ENCODE data around the gene MORN1. TPM values are rescaled to one million over a fixed set of nuclear protein-coding genes. Genes with fewer than 3 reads are reported as not detected.
A peak's percentile ranks its signal among the peaks of the same experiment; 100 is the strongest.

Gene MORN1
- polyA plus RNA-seq, 1 donor from 2014 or later: 10.9 TPM

GRCh38 chr1:2412395-2412772, 21.0 kb upstream of the MORN1 start, which contains the start of gene PEX10:
TSS of gene PEX10 (minus strand) at chr1:2412564. CDS start at chr1:2412502, 62 bp downstream.
- Histone ChIP-seq H3F3A (ENCODE audit: insufficient read depth, low read length, poor library complexity, severe bottlenecking) (no peaks in the 10 kb centered on the region), H3K36me3 (ENCODE audit: insufficient read depth, low read length) (no peaks in the 10 kb centered on the region), H2AFZ (ENCODE audit: low read depth, low read length) (peak within 1 kb of the TSS; percentile 56), H3K9ac (ENCODE audit: low read length) (peak within 1 kb of the TSS; percentile 82), H3K4me2 (ENCODE audit: low read length) (peak within 1 kb of the TSS; percentile 76), H3K79me2 (replicated peaks; ENCODE audit: insufficient read depth, low read length) (no peaks in the 10 kb centered on the region), H3K27ac (ENCODE audit: low read length) (peak within 1 kb of the TSS; percentile 55), H3K27me3 (ENCODE audit: insufficient read depth, low read depth, low read length) (no peaks in the 10 kb centered on the region), H3K4me3 (ENCODE audit: low read length) (peak within 1 kb of the TSS; percentile 97), H3K9me3 (ENCODE audit: low read length) (no peaks in the 10 kb centered on the region), H4K20me1 (ENCODE audit: insufficient read depth) (no peaks in the 10 kb centered on the region), H3K9me2 (ENCODE audit: insufficient read depth, low read length) (no peaks in the 10 kb centered on the region)
- TF ChIP-seq SMC3 (conservative IDR thresholded peaks at IDR 0.05; ENCODE audit: poor library complexity): peak; percentile 39
- TF ChIP-seq RAD21 (conservative IDR thresholded peaks at IDR 0.05): no peak
- TF ChIP-seq REST (IDR thresholded peaks at IDR 0.05; ENCODE audit: borderline replicate concordance): no peak
- TF ChIP-seq TAF1 (IDR thresholded peaks at IDR 0.05; ENCODE audit: low read depth): no peak
- TF ChIP-seq POLR2AphosphoS5 (IDR thresholded peaks at IDR 0.05): peak; percentile 80
- no peak for TF ChIP-seq EZH2 (IDR thresholded peaks at IDR 0.05; ENCODE audit: borderline replicate concordance, insufficient read depth, low read length, poor library complexity, severe bottlenecking)
- peak; percentile 99 for TF ChIP-seq MXI1 (conservative IDR thresholded peaks at IDR 0.05; ENCODE audit: poor library complexity, severe bottlenecking)
- peak; percentile 60 for TF ChIP-seq EP300 (conservative IDR thresholded peaks at IDR 0.05; ENCODE audit: poor library complexity, severe bottlenecking)
- TF ChIP-seq CTCF (IDR thresholded peaks at IDR 0.05; ENCODE audit: poor library complexity, severe bottlenecking): no peak

- H3K9me2 ChIP-seq (ENCODE audit: insufficient read depth, low read length): no peaks in the 10 kb centered on the region
- H3K27ac ChIP-seq (ENCODE audit: low read length): peak overlapping the region; percentile 55
- no peaks in the 10 kb centered on the region for H3K27me3 ChIP-seq (ENCODE audit: insufficient read depth, low read depth, low read length)
- no peaks in the 10 kb centered on the region for H3K36me3 ChIP-seq (ENCODE audit: insufficient read depth, low read length)
- H3K4me3 ChIP-seq (ENCODE audit: low read length): peak overlapping the region; percentile 97
- TF ChIP-seq MXI1 (conservative IDR thresholded peaks at IDR 0.05; ENCODE audit: poor library complexity, severe bottlenecking) (no peak), POLR2AphosphoS5 (IDR thresholded peaks at IDR 0.05) (no peak), RAD21 (conservative IDR thresholded peaks at IDR 0.05) (no peak)
- no peaks in the 10 kb centered on the region for H3K9me3 ChIP-seq (ENCODE audit: low read length)
- peak overlapping the region; percentile 76 for H3K4me2 ChIP-seq (ENCODE audit: low read length)
- H3K9ac ChIP-seq (ENCODE audit: low read length): peak overlapping the region; percentile 82
- H4K20me1 ChIP-seq (ENCODE audit: insufficient read depth): no peaks in the 10 kb centered on the region
- peak overlapping the region; percentile 56 for H2AFZ ChIP-seq (ENCODE audit: low read depth, low read length)
- H3K79me2 ChIP-seq (replicated peaks; ENCODE audit: insufficient read depth, low read length): no peaks in the 10 kb centered on the region
- no peaks in the 10 kb centered on the region for H3F3A ChIP-seq (ENCODE audit: insufficient read depth, low read length, poor library complexity, severe bottlenecking)
These were observed 20.5 kb upstream of the MORN1 start for GRCh38 chr1:2411801-2412394.

Measured in neural cell (in vitro differentiated cells).